IPS DF 4.7 (cell line): ENCODE data around the gene CCDC146.
"Not testable (repeated sequence)": the region's sequence is repeated elsewhere in the genome, so short reads cannot be mapped to it uniquely, and the experiment has no call there.

Experiments
- DNase-seq: peaks from one replicate; pipeline ENCODE4 v3.0.0-alpha.2; 2013; ENCODE audit warnings: low spot score; ENCODE audit errors: extremely low read depth

CCDC146 gene, protein sequence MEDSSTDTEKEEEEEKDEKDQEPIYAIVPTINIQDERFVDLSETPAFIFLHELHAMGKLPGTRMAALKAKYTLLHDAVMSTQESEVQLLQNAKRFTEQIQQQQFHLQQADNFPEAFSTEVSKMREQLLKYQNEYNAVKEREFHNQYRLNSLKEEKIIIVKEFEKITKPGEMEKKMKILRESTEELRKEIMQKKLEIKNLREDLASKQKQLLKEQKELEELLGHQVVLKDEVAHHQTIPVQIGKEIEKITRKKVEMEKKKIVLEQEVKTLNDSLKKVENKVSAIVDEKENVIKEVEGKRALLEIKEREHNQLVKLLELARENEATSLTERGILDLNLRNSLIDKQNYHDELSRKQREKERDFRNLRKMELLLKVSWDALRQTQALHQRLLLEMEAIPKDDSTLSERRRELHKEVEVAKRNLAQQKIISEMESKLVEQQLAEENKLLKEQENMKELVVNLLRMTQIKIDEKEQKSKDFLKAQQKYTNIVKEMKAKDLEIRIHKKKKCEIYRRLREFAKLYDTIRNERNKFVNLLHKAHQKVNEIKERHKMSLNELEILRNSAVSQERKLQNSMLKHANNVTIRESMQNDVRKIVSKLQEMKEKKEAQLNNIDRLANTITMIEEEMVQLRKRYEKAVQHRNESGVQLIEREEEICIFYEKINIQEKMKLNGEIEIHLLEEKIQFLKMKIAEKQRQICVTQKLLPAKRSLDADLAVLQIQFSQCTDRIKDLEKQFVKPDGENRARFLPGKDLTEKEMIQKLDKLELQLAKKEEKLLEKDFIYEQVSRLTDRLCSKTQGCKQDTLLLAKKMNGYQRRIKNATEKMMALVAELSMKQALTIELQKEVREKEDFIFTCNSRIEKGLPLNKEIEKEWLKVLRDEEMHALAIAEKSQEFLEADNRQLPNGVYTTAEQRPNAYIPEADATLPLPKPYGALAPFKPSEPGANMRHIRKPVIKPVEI

DNA sequence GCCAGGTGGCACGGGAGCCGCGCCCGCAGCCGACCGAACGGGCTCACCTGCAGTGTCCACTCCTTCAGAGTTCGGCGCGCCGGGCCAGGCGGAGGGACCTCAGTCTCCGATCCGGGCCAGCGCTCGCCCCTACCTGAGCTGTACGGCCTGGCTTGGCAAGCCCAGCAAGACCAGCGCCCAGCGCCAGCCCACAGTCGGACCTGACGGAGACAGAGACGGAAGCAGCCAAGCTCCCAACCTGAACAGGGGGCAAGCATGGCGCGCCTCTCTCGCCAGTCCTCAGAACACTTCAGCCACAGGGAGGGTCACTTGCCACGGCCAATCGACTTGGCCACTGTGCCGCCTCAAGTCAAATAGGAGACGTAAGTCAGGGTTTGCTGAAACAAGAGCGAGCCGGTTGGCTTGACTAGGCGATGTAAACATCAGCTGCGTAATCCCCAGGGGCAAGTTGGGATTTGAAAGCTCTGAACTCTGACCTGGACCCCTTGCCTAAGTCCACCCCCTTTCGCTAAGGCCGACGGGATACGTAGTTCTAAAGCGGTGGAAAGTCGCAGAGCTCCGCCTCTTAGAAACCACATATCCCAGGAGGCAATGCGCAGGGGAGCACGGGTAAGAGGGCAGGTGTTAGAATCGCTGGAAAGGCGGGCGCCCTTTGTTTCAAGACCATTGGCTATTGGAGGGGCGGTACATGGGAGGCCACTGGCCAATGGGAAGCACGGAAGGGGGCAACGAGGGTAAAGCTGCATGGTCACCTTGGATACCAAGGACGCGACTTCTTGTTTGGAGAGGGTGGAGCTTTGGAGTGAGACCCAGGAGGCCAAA lies at the start of gene CCDC146:
TSS of gene CCDC146 (plus strand) at position 756 of the 822 bp plus-strand sequence. CDS start 45,054 bp downstream, outside the sequence.
- peak; percentile 96 for DNase-seq

- DNase-seq: not testable (repeated sequence)
Measured at GRCh38 chr7:77074786-77075396, 47.5 kb upstream of the CCDC146 start.

GRCh38 chr7:77077060-77077459 lies 45.4 kb upstream of the CCDC146 start:
- not testable (repeated sequence) for DNase-seq

DNA sequence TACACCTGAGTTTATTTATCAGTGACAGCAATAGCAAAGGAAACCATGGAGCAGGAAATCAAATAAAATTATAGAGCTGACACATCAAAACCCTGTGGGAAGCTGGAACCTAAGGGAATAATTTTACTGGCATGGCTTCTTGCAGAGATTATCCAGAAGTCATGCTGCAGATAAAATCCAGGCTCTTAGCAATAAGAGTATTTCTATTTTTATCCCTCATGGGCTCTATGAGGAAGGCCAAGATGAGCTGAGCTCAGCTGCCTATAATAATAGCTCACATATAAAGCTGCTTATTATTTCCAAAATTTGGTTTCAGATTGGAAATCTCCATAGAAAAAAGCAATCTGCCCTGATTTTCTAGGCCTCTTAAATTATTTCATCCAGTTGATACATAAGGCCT lies 43.3 kb upstream of the CCDC146 start:
- DNase-seq: not testable (repeated sequence)

DNA sequence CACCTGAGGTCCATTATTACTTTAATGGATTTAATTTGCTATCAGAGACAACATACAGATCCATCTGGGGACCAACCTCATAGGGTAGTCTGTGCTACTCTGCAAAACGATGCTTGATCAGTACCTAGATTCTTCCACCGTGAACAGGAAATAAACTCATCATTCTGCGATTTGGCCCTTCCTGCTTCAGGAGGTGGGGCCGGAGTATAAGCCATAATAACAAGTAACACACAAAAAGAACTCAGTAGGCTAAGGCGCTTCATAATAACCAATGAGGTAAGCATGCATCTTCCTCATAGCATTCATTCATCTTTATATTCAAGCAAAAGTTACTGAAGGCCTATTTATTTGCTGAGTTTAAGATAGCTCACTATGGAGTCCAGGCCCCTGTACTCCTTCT lies 42.8 kb upstream of the CCDC146 start:
- not testable (repeated sequence) for DNase-seq

DNA sequence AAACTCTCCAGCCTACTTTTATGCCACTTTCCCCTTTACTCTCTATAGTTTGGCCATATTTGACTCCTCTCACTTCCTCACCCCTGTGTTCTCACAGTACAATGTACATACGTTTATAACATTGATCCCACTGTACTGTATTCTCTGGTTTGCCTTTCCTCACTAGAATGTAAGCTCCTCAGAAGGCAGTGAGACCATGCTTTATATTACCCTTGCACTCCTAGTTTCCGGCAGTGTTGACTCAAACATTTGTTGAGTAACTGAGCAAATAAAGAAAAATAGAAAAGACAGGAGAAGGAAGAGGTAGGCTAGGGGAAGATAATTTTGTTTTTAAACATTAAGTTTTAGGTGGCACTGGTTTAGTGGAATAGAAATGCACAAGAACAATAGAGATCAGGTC lies 42.2 kb upstream of the CCDC146 start:
- DNase-seq: not testable (repeated sequence)

DNA sequence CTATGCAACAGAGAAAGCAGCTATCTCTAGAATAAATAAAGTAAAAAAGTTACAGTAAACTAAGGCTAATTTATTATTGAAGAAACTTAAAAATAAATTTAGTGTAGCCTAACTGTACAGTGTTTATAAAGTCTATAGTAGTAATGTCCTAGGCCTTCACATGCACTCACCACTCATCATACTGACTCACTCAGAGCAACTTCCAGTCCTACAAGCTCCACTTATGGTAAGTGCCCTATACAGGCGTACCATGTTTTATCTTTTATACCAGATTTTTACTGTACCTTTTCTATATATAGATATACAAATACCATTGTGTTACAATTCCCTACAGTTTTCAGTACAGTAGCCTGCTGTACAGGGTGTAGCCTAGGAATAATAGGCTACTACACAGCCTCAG lies 40.2 kb upstream of the CCDC146 start:
- DNase-seq: not testable (repeated sequence)

GRCh38 chr7:77092301-77092700 lies 30.1 kb upstream of the CCDC146 start:
- DNase-seq: not testable (repeated sequence)

DNA sequence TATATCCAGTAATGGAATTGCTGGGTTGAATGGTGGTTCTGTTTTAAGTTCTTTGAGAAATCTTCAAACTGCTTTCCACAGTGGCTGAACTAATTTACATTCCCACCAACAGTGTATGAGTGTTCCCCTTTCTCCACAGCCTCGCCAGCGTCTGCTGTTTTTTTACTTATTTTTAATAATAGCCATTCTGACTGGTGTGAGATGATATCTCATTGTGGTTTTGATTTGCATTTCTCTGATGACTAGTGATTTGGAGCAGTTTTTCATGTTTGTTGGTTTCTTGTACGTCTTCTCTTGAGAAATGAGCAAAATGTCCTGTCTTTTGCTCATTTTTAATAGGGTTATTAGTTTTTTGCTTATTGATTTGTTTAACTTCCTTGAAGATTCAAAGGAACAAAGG lies 21.9 kb upstream of the CCDC146 start:
- DNase-seq: not testable (repeated sequence)

DNA sequence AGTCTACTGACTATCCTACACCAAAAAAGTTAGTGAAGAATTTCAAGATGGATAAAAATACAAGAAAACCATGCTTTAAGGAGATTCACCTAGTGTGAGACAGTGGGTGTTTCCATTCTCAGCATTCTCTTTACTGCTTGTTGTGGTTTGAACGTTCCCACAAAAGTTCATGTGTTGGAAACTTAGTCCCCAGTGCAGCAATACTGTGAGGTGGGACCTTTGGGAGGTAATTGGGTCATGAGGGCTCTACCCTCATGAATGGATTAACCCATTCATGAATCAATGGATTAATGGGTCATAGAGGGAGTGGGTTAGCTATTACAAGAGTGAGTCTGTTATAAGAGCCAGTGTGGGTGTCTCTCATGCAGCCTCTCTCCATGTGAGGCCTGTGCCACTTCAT lies 21.2 kb upstream of the CCDC146 start:
- not testable (repeated sequence) for DNase-seq

GRCh38 chr7:77102671-77103070 lies 19.7 kb upstream of the CCDC146 start:
- DNase-seq: not testable (repeated sequence)

DNA sequence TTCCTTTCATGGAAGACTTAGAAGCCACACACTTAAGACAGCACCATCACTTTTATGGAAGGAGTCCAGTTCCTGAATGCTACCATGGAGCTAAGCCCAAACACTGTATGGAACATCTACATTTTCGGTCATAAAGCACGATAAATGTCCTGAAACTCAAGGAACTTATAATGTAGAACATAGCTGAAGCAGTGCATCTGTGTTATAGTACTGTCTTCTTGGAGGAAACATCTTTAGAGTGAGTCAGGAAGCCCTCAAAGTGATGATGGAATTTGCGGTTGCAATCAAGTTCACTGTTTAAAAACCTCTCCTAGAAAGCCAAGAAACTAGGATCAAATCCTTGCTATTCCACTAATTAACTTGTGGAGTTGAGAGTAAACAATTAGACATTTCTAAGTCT lies 16.5 kb upstream of the CCDC146 start:
- not testable (repeated sequence) for DNase-seq

DNA sequence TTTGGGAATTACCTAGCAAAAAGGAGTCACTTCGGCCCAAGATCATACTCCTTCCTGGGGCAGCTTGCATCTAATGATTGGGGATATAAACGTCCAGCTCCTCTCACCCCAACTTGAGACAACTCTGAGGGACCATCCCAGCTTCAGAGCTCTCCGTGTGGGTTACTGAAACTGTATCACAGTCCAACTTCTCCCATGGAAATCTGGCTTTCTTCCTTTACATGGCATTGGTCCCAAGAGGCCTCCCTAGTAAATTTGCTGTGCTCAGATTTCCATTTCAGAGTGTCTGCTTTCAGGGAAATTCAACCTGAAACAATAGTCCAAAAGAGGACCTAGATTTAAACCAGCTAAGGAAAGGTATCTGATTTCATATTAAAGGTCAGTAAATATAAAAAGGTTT lies 14.8 kb upstream of the CCDC146 start:
- DNase-seq: not testable (repeated sequence)

GRCh38 chr7:77108362-77108761 lies 14.1 kb upstream of the CCDC146 start:
- DNase-seq: not testable (repeated sequence)

DNA sequence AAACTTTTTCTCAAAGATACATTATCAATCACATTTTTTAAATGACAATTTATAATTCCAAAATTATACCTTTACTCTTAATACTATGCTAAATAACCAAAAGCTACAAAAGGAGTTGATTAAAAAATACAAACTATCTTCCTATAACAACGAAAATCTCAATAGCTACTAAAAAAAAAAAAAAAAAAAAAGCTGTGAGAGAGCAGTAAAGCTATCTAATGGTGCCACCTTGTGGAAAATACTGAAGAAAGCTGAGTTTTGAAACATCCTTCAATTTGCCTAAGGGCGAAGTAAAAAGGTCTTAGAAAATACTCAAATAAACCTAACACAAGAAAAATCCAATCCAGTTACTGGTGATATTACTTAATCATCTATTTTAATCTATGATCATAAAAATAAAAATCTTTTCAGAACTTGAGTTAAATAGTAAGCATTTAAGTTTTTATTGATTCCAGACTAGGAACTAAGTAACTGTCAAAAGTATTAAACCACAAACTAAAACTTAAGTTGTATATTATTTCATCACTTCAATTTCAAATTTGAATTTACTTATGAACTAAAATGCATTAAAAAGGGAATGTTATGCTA lies 9.6 kb upstream of the CCDC146 start:
- not testable (repeated sequence) for DNase-seq

GRCh38 chr7:77125486-77125885 lies 3.1 kb downstream of the CCDC146 start:
- DNase-seq: not testable (repeated sequence)

DNA sequence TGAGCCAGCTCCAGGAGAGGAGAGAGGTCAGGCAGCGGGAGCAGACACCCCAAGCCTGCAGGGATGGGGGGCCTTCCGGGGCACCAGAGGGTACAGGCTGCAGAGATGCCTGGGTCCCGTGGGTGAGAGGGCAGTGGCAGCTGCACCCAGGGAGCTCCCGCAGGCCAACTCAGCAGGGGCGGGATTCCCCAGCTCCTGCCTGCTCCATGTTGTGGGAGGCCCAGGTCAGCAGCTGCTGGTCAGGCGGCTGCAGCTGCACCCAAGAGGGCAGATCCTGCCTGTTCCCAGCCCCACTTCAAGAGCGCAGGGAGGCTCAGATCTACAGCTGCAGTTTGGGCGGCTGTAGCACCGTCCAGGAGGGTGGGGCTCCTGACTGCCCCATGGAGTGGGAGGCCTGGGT lies 4.6 kb downstream of the CCDC146 start:
- not testable (repeated sequence) for DNase-seq

GRCh38 chr7:77128582-77129410 lies 6.4 kb downstream of the CCDC146 start:
- not testable (repeated sequence) for DNase-seq

DNA sequence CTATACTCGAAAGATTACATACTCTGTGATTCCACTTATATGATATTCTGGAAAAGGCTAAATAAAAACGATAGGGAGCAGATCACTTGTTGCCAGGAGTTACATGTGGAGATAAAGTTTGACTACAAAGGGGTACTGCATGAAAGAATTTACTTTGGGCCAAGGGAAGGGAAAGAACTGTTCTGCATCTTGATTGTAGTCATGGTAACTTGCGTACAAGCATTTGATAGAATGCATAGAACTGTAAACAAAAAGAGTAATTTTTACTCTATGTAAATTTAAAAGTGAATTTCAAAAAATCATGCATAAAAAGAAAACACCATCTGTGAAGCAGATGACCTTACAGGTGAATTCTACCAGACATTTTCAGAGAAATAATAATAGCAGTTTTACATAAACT lies 9.4 kb downstream of the CCDC146 start:
- DNase-seq: not testable (repeated sequence)
